ENCODE results near the gene SLC38A5.

The SLC38A5 gene

GRCh38 chrX:48512371-48512935, 42.4 kb upstream of the SLC38A5 start:
- Histone ChIP-seq H3K4ac (ENCODE audit: low read depth, low read length) (no peak overlapping the region), H3K4me3 (ENCODE audit: low read depth, low read length) (no peak overlapping the region), H3K14ac (ENCODE audit: low read length) (peak overlapping the region; percentile 30), H4K8ac (ENCODE audit: low read depth, low read length) (no peak overlapping the region), H4K91ac (ENCODE audit: low read depth, low read length) (peak overlapping the region; percentile 36), H3K9ac (ENCODE audit: low read length) (no peak overlapping the region), H3K79me1 (ENCODE audit: low read length) (peaks cover 19% of the 10 kb centered on the region), H4K12ac (ENCODE audit: low read depth, low read length) (no peak overlapping the region), H3K4me1 (ENCODE audit: control insufficient read depth in 1 of 2, insufficient read depth in 2 of 2, low read length in 2 of 2) (peaks cover 28 to 42% of the 10 kb centered on the region in 2 experiments), H2AFZ (ENCODE audit: insufficient read depth, low read length, poor library complexity) (no peak overlapping the region), H2BK12ac (ENCODE audit: low read length) (peak overlapping the region; percentile 28), H3K27me3 (ENCODE audit: insufficient read depth, low read length) (no peaks in the 10 kb centered on the region), H3K36me3 (ENCODE audit: control insufficient read depth in 1 of 2, insufficient read depth in 2 of 2, low read length in 2 of 2) (peaks cover 0 to 2% of the 10 kb centered on the region in 2 experiments), H3K79me2 (ENCODE audit: control insufficient read depth, insufficient read depth, low read length, poor library complexity) (no peaks in the 10 kb centered on the region), H2BK5ac (ENCODE audit: low read depth, low read length, poor library complexity) (no peak overlapping the region), H3K18ac (ENCODE audit: low read length) (peak overlapping the region; percentile 25), H3K23ac (ENCODE audit: low read length) (no peak overlapping the region), H3K4me2 (ENCODE audit: low read length) (no peak overlapping the region), H2AK5ac (ENCODE audit: low read length) (peak overlapping the region; percentile 67), H3K27ac (ENCODE audit: low read depth, low read length) (peak overlapping the region; percentile 68), H3K9me3 (ENCODE audit: insufficient read depth, low read depth, low read length) (peaks cover 2% of the 10 kb centered on the region), H2BK120ac (ENCODE audit: insufficient read depth, low read length, poor library complexity) (peak overlapping the region; percentile 20)
- no peak for DNase-seq
- WGBS (ENCODE audit: extremely low coverage, insufficient coverage, insufficient read length): no CpG with 5 or more reads among the region's 20 CpGs

- H3K4me2 ChIP-seq (ENCODE audit: low read length): no peak overlapping the region
- H3K9ac ChIP-seq (ENCODE audit: low read length): no peak overlapping the region
- H3K27me3 ChIP-seq (ENCODE audit: insufficient read depth, low read length): no peaks in the 10 kb centered on the region
- H2BK12ac ChIP-seq (ENCODE audit: low read length): no peak overlapping the region
- H3K14ac ChIP-seq (ENCODE audit: low read length): no peak overlapping the region
- H2AFZ ChIP-seq (ENCODE audit: insufficient read depth, low read length, poor library complexity): no peak overlapping the region
- no peak overlapping the region for H2AK5ac ChIP-seq (ENCODE audit: low read length)
- no CpG with 5 or more reads among the region's 4 CpGs for WGBS (ENCODE audit: extremely low coverage, insufficient coverage, insufficient read length)
- H4K91ac ChIP-seq (ENCODE audit: low read depth, low read length): no peak overlapping the region
- H3K36me3 ChIP-seq (ENCODE audit: control insufficient read depth in 1 of 2, insufficient read depth in 2 of 2, low read length in 2 of 2): peaks cover 0 to 2% of the 10 kb centered on the region in 2 experiments
- H3K79me2 ChIP-seq (ENCODE audit: control insufficient read depth, insufficient read depth, low read length, poor library complexity): no peaks in the 10 kb centered on the region
- no peak overlapping the region for H3K18ac ChIP-seq (ENCODE audit: low read length)
- H3K23ac ChIP-seq (ENCODE audit: low read length): no peak overlapping the region
- no peak overlapping the region for H2BK5ac ChIP-seq (ENCODE audit: low read depth, low read length, poor library complexity)
- no peak overlapping the region for H3K27ac ChIP-seq (ENCODE audit: low read depth, low read length)
- no peak overlapping the region for H3K4ac ChIP-seq (ENCODE audit: low read depth, low read length)
- H3K4me1 ChIP-seq (ENCODE audit: control insufficient read depth in 1 of 2, insufficient read depth in 2 of 2, low read length in 2 of 2): peaks cover 28 to 42% of the 10 kb centered on the region in 2 experiments
- H3K4me3 ChIP-seq (ENCODE audit: low read depth, low read length): no peak overlapping the region
- H2BK120ac ChIP-seq (ENCODE audit: insufficient read depth, low read length, poor library complexity): no peak overlapping the region
- peaks cover 2% of the 10 kb centered on the region for H3K9me3 ChIP-seq (ENCODE audit: insufficient read depth, low read depth, low read length)
- H3K79me1 ChIP-seq (ENCODE audit: low read length): peaks cover 19% of the 10 kb centered on the region
- no peak overlapping the region for H4K8ac ChIP-seq (ENCODE audit: low read depth, low read length)
- no peak overlapping the region for H4K12ac ChIP-seq (ENCODE audit: low read depth, low read length)
- DNase-seq: peak in 1 of 2 donors; percentile 51
Measured at GRCh38 chrX:48511560-48511959, 41.5 kb upstream of the SLC38A5 start.

DNA sequence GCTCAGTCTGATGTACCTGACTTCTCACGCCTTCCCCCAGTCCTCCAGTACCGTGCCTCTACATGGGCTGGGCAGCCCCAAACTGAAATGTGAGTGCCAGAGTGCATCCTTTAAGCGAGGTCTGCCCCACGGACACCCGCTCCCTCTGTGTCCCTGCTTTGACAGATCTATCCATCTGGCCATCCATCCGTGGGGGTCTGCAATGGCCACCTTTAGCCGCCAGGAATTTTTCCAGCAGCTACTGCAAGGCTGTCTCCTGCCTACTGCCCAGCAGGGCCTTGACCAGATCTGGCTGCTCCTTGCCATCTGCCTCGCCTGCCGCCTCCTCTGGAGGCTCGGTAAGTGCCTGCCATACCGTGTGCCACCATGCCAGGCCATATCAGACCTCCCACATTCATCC, 39.6 kb upstream of the SLC38A5 start:
- peaks cover 2% of the 10 kb centered on the region for H3K9me3 ChIP-seq (ENCODE audit: insufficient read depth, low read depth, low read length)
- H2AK5ac ChIP-seq (ENCODE audit: low read length): no peak overlapping the region
- no peak overlapping the region for H3K23ac ChIP-seq (ENCODE audit: low read length)
- no peak overlapping the region for H3K14ac ChIP-seq (ENCODE audit: low read length)
- no peak overlapping the region for H4K91ac ChIP-seq (ENCODE audit: low read depth, low read length)
- peak overlapping the region; percentile 94 for H3K4me2 ChIP-seq (ENCODE audit: low read length)
- H2AFZ ChIP-seq (ENCODE audit: insufficient read depth, low read length, poor library complexity): no peak overlapping the region
- no peak overlapping the region for H2BK120ac ChIP-seq (ENCODE audit: insufficient read depth, low read length, poor library complexity)
- no peaks in the 10 kb centered on the region for H3K27me3 ChIP-seq (ENCODE audit: insufficient read depth, low read length)
- no peak overlapping the region for H3K4ac ChIP-seq (ENCODE audit: low read depth, low read length)
- H3K79me2 ChIP-seq (ENCODE audit: control insufficient read depth, insufficient read depth, low read length, poor library complexity): no peaks in the 10 kb centered on the region
- H3K18ac ChIP-seq (ENCODE audit: low read length): no peak overlapping the region
- peak overlapping the region; percentile 78 for H3K4me3 ChIP-seq (ENCODE audit: low read depth, low read length)
- H4K12ac ChIP-seq (ENCODE audit: low read depth, low read length): no peak overlapping the region
- H3K36me3 ChIP-seq (ENCODE audit: control insufficient read depth in 1 of 2, insufficient read depth in 2 of 2, low read length in 2 of 2): no peaks in the 10 kb centered on the region
- no peak overlapping the region for H4K8ac ChIP-seq (ENCODE audit: low read depth, low read length)
- H3K4me1 ChIP-seq (ENCODE audit: control insufficient read depth in 1 of 2, insufficient read depth in 2 of 2, low read length in 2 of 2): peaks cover 20 to 29% of the 10 kb centered on the region in 2 experiments
- WGBS (ENCODE audit: extremely low coverage, insufficient coverage, insufficient read length): no CpG with 5 or more reads among the region's 11 CpGs
- no peak overlapping the region for H3K27ac ChIP-seq (ENCODE audit: low read depth, low read length)
- H3K9ac ChIP-seq (ENCODE audit: low read length): no peak overlapping the region
- no peak overlapping the region for H2BK12ac ChIP-seq (ENCODE audit: low read length)
- H2BK5ac ChIP-seq (ENCODE audit: low read depth, low read length, poor library complexity): no peak overlapping the region
- DNase-seq: no peak
- H3K79me1 ChIP-seq (ENCODE audit: low read length): peaks cover 13% of the 10 kb centered on the region

DNA sequence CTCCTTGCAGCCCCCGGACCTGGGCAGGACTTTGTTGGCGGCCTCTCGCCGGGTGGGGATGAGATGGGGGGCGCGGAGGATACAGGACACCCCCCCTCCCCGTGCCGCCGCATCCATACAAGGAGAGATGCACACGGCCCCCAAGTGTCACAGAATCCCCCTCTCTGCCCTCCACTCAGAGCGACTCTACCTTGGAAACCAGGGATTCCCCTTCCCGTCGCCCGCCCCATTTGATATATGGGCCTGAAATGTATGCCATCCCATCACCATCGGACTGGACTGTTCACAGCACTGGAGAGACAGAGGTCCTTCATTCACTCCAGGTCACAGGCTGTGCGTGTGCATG, 39.2 kb upstream of the SLC38A5 start:
- no CpG with 5 or more reads among the region's 16 CpGs for WGBS (ENCODE audit: extremely low coverage, insufficient coverage, insufficient read length)
- H3K79me2 ChIP-seq (ENCODE audit: control insufficient read depth, insufficient read depth, low read length, poor library complexity): no peaks in the 10 kb centered on the region
- peak overlapping the region; percentile 43 for H3K18ac ChIP-seq (ENCODE audit: low read length)
- H3K23ac ChIP-seq (ENCODE audit: low read length): no peak overlapping the region
- no peak for DNase-seq
- peak overlapping the region; percentile 42 for H2BK5ac ChIP-seq (ENCODE audit: low read depth, low read length, poor library complexity)
- no peaks in the 10 kb centered on the region for H3K27me3 ChIP-seq (ENCODE audit: insufficient read depth, low read length)
- H4K12ac ChIP-seq (ENCODE audit: low read depth, low read length): no peak overlapping the region
- H3K9ac ChIP-seq (ENCODE audit: low read length): peak overlapping the region; percentile 70
- H3K4me3 ChIP-seq (ENCODE audit: low read depth, low read length): peak overlapping the region; percentile 78
- H2BK120ac ChIP-seq (ENCODE audit: insufficient read depth, low read length, poor library complexity): no peak overlapping the region
- peaks cover 2% of the 10 kb centered on the region for H3K9me3 ChIP-seq (ENCODE audit: insufficient read depth, low read depth, low read length)
- no peak overlapping the region for H2AK5ac ChIP-seq (ENCODE audit: low read length)
- H3K79me1 ChIP-seq (ENCODE audit: low read length): peaks cover 11% of the 10 kb centered on the region
- peak overlapping the region; percentile 94 for H3K4me2 ChIP-seq (ENCODE audit: low read length)
- H4K91ac ChIP-seq (ENCODE audit: low read depth, low read length): peak overlapping the region; percentile 84
- peak overlapping the region; percentile 30 for H2AFZ ChIP-seq (ENCODE audit: insufficient read depth, low read length, poor library complexity)
- peak overlapping the region; percentile 49 for H3K14ac ChIP-seq (ENCODE audit: low read length)
- no peak overlapping the region for H3K27ac ChIP-seq (ENCODE audit: low read depth, low read length)
- peak overlapping the region; percentile 82 for H4K8ac ChIP-seq (ENCODE audit: low read depth, low read length)
- no peaks in the 10 kb centered on the region for H3K36me3 ChIP-seq (ENCODE audit: control insufficient read depth in 1 of 2, insufficient read depth in 2 of 2, low read length in 2 of 2)
- H3K4ac ChIP-seq (ENCODE audit: low read depth, low read length): no peak overlapping the region
- peaks cover 17 to 27% of the 10 kb centered on the region in 2 experiments for H3K4me1 ChIP-seq (ENCODE audit: control insufficient read depth in 1 of 2, insufficient read depth in 2 of 2, low read length in 2 of 2)
- H2BK12ac ChIP-seq (ENCODE audit: low read length): peak overlapping the region; percentile 32

All from trophoblast cell (in vitro differentiated cells and primary cell).